Stimulated activated CD8-positive, alpha-beta memory T cell treated with anti-CD3 and anti-CD28 coated beads, Interleukin-4, amount 100 ng/mL, for 24 hours (primary cell): Measurements from ENCODE around the gene FRG2C.
"Not testable (repeated sequence)": the region's sequence is repeated elsewhere in the genome, so short reads cannot be mapped to it uniquely, and the experiment has no call there.

Source experiments
- DNase-seq: peaks from one replicate; pipeline ENCODE4 v3.0.0-alpha.2; 2020; ENCODE audit warnings: low read depth

Gene FRG2C

GRCh38 chr3:75664028-75664427 is at the start of gene FRG2C:
FRG2C (plus strand) TSS chr3:75664328; CDS start chr3:75664380, 52 bp downstream.
- not testable (repeated sequence) for DNase-seq

GRCh38 chr3:75618666-75619305 is 45.3 kb upstream of the FRG2C start:
- not testable (repeated sequence) for DNase-seq

DNA sequence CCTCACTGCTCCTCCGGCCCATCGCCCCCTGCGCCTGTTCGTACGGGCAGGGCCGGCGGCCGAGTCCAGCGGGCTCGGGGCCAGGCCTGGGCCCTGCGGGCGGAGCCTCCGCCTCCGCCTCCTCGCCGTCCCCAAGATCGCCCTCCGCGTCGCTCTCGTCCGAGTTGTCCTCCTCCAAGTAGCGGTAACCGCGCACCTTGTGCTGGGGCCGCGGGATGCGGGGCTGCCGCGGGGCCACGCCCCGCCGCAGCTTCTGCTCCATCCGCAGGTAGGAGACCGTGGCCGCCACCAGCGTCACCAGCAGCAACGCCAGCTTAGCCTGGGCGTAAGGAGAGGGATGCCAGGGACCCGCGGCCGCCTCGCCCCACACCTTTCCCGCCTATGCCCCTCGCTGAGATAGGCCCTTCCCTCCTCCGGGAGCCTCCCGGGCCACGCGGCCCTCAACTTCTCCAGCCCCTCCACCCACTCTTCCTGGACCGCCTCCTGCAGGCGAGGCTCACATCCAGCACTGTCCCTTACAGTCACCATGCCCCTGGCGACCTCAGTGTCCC is 44.6 kb upstream of the FRG2C start:
- not testable (repeated sequence) for DNase-seq

DNA sequence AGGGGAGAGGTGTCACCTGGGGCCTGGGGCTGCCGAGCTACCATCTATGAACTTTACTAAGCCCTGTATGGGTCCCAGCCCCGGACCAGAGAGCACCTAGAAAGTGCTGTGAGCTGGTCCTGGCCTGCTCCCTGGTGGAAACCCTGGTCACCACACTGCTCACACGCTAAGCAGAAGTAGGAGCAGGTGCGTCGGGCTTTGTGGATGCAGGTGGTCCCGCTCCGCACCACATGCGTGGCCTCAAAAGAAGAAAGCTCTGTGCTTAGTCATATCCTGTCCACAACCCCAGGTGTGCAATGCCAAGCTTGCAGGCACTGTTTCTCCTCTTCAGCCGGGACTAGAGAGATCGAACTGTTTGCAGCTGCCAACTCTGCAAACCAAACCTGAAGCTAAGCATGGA is 42.4 kb upstream of the FRG2C start:
- DNase-seq: not testable (repeated sequence)

DNA sequence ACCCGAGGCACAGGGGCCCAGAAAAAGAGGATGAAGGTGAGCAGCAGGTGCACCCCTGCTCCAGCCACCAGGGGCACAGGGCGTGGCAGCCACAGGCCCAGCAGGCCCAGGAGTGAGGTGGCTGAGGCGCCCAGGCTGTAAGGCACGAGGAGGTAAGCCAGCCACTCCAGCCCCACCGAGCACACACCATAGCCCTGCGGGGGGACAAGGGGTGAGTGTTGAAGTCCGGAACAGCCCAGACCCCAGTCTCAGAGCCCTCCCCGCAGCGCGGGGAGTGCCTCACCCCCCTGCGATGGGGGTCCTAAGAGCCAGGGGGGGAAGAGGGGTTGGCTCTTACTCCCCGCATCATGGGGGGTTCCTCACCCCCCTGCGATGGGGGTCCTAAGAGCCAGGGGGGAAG is 40.5 kb upstream of the FRG2C start:
- not testable (repeated sequence) for DNase-seq

DNA sequence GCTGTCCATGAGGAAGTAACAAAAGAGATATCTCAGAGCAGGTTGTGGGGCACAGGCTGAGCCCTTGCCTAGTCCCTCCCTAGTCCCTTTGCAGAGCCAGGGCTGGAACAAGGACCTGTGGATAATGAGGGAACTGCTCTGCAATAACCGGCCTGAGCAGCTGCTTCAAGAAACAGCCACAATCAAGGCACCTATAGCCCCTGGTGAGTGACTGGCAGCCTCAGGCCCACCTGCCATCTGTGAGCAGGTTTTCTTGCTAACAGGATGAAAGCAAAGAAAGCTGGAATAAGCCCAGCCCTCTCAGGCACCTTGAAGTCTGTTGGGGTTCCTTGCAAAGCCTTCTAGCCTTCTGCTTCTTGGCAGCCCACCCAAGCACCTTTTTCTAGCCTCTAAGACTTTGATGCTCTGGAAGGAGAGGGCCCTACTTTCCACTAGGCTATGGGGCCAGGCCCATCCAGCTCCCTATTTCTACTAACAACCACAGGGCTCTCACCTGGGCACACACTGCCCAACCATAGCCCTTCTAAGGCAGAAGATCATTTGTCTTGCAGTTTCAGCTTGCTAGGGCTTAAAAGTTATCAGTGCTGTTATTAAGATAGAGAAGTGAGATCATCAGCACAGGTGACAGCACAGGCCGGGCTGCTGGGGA is 33.1 kb upstream of the FRG2C start:
- not testable (repeated sequence) for DNase-seq

DNA sequence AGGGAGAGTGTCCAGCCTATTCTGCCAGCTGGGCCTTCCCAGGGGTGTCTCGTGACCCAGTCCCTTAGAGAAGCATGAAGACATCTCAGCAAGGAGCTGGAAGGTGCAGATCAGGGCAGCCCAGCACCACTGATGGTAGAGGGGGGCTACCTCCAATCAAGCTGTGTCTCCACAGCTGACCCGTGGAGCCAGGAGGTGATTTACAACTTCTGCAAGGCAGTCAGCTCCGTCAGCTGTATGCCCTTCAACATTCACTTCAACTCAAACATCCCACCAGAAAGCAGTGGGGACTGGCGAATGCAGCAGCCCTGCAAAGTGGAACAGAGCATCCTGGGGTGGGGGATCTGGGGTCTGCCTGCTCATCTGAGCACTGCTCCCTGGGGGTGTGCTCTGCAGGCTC is 32.6 kb upstream of the FRG2C start:
- no peak for DNase-seq

DNA sequence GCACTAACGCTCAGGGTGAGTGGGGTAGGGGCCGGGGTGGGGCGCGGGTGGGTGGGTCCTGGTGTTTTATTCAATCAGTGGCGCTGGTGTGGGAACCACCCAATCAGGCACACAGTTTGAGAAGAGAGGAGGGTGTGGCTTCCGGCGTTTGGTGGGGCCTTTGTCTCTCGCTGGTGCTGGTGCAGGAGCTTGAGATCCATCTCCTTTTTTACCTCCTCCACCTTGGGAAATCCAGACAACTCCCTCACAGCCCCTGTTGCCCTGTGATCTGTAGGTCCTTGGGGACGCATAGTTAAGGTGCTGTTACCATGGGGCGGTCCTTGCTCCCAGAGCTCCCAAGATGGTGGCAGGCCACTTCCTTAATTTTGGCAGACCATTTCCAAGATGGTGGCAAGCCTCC is 25.2 kb upstream of the FRG2C start:
- not testable (repeated sequence) for DNase-seq

DNA sequence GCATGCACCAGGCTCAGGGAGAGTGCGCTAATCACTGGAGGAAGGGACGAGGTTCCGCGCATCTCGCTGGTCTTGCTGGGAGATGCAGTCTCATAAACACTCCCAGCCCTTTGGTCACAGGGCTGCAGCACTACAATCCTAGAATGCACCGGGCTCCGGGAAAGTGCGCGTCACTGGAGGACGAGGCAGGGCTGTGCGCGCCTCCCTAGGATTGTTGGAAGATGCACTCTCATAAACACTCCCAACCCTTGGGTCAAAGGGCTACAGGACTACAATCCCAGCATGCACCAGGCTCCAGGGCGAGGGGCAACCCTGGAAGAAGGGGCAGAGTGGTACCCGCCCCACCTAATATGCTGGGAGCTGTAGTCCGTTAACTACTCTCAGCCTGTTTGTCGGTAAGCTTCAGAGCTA is 23.0 kb upstream of the FRG2C start:
- DNase-seq: peak; percentile 29

DNA sequence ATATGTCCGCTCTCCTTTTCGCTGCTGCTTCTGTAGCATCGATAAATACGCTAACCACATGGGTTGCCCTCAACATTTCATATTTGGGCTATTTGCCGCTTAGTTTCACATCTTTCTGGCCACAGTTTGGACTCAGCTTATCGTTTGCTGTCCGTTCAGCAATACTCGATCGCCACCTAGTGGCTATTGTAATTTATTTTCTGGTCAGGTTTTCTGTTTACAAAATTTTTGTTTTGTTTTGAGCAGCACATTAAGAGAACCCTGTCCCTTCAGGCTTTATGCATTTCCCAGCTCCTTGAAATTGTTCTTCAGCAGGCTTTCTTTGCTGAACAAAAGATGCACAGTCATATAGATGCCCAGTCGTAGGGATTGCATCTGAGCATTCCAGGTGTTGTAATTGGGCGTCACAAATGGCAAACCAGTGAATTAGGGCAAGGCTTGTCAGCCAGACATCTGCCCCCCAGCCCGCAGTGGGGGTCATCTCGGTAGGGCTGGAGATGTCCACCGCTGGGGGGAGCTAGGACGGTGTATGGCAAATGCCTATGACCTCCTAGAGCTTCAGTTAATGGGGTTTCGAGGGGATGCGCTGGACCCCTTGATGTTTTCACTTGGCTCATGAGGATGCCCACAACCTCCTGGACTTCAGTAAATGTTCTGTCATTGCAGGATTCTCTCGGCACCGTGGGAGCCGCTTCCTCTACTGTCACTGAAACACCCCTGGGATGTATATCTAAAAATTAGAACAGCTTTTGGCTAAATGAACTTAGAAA is 20.9 kb upstream of the FRG2C start:
- not testable (repeated sequence) for DNase-seq

DNA sequence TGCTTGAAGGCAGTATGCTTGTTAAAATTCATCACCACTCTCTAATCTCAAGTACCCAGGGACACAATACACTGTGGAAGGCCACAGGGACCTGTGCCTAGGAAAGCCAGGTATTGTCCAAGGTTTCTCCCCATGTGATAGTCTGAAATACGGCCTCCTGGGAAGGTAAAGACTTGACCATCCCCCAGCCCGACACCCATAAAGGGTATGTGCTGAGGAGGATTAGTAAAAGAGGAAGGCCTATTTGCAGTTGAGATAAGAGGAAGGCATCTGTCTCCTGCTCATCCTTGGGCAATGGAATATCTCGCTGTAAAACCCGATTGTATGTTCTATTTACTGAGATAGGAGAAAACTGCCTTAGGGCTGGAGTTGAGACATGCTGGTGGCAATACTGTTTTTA is 18.6 kb upstream of the FRG2C start:
- not testable (repeated sequence) for DNase-seq

DNA sequence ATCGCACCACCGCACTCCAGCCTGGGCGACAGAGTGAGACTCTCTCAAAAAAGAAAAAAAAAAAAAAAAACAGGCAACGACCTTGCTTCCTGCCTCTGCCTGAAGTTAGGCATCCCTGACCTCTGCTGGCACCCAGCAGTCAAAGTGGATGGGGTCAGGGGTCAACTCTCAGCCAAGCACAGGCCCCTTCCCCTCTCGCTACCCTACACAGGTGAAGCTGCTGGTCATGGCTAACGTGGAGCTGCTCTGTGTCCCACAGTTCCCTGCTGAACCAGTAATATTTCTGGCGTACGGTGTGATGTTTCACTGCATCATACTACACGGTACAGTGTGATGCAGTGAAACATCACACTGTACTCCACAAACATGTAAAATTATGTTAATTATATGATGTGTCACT is 13.9 kb upstream of the FRG2C start:
- DNase-seq: no peak

GRCh38 chr3:75655101-75655904 is 8.8 kb upstream of the FRG2C start:
- not testable (repeated sequence) for DNase-seq

DNA sequence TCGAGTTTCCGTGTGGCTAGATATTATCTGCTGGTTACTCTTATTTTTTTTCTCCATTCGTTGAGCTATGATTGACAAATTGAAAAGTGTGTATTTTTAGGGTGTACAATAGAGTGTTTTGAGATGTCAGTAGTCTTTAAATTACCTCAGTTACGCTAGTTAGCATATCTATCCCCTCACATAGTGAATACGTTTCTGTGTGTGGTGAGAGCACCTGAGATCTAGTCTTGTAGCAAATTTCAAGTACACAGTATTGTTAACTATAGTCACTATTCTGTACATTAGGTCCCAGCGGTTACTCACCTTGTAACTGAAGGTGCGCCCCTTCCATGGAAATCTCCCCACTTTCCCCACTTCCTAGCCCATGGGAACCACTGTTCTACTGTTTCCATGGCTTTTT is 8.2 kb upstream of the FRG2C start:
- not testable (repeated sequence) for DNase-seq

- not testable (repeated sequence) for DNase-seq
Measured at GRCh38 chr3:75658411-75659107, 5.6 kb upstream of the FRG2C start.

DNA sequence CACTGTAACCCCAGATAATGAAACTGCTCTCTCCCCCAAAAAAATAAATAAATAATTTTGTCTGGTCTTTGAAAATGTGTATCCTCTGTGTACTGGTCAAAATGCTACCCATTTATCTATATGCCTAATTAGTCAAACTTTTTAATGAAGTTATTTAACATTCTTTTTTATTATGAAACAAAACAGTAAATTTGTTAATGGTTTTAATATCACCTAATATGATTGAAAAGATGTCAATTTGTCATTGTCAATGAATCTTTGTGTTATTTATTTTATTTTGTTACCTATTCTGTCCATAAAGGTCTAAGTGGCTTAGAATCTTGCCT is 5.1 kb upstream of the FRG2C start:
- DNase-seq: not testable (repeated sequence)

DNA sequence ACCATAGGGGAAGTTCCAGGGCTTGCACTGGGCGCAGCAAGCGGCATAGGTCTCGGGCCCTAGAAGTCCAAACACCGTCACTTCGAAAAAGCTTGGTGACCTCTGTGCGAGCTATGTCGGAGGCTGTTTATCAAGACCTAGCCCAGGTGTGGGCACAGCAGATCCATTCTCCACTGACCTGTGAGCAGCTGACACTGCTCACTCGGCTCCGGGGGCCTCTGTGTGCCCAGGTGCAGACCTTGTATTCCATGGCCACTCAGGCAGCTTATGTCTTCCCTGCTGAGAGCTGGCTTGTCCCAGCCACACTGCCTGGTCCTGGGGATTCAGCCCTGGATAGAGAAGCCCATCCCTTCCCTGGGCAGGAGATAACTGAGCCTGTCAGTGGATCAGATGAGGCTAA is 1.5 kb downstream of the FRG2C start:
- not testable (repeated sequence) for DNase-seq

GRCh38 chr3:75667757-75668701 is 3.9 kb downstream of the FRG2C start:
- DNase-seq: not testable (repeated sequence)

DNA sequence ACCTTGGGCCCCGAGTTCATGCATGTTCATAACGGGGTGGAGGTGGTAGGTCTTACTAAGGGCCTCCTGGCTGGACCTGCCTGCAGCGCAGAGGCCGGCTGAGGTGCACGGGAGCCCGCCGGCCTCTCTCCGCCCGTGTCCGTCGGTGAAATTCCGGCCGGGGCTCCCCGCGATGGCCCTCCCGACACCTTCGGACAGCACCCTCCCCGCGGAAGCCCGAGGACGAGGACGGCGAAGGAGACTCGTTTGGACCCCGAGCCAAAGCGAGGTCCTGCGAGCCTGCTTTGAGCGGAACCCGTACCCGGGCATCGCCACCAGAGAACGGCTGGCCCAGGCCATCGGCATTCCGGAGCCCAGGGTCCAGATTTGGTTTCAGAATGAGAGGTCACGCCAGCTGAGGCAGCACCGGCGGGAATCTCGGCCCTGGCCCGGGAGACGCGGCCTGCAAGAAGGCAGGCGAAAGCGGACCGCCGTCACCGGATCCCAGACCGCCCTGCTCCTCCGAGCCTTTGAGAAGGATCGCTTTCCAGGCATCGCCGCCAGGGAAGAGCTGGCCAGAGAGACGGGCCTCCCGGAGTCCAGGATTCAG is 4.7 kb downstream of the FRG2C start:
- not testable (repeated sequence) for DNase-seq
